Activated CD8-positive, alpha-beta memory T cell treated with anti-CD3 and anti-CD28 coated beads for 36 hours (primary cell): ENCODE measurements around the gene RPEL1. TPM values are rescaled to one million over a fixed set of nuclear protein-coding genes. Genes with fewer than 3 reads are reported as not detected.
"Not testable (repeated sequence)": the region's sequence is repeated elsewhere in the genome, so short reads cannot be mapped to it uniquely, and the experiment has no call there.

Experiments used
- CTCF ChIA-PET: fragments of 350-600 bp; sonication (Branson Sonifier 250); formaldehyde crosslinking; loops from one replicate; lab custom pipeline; 2021; ENCODE audit warnings: antibody characterized with exemption; lab: Charles Lee
- POLR2A ChIA-PET: fragments of 350-600 bp; sonication (Branson Sonifier 250); formaldehyde crosslinking; loops from one replicate; lab custom pipeline; 2021; ENCODE audit warnings: antibody characterized with exemption; lab: Charles Lee
- total RNA-seq, 2 experiments: library from RNA; stranded (reverse); gene quantifications; one replicate each; pipeline ENCODE4 v1.2.3, GENCODE V29; 2021

Gene RPEL1
- total RNA-seq, 2 experiments from 2014 or later, result 0.08 TPM; not detected in 1

DNA sequence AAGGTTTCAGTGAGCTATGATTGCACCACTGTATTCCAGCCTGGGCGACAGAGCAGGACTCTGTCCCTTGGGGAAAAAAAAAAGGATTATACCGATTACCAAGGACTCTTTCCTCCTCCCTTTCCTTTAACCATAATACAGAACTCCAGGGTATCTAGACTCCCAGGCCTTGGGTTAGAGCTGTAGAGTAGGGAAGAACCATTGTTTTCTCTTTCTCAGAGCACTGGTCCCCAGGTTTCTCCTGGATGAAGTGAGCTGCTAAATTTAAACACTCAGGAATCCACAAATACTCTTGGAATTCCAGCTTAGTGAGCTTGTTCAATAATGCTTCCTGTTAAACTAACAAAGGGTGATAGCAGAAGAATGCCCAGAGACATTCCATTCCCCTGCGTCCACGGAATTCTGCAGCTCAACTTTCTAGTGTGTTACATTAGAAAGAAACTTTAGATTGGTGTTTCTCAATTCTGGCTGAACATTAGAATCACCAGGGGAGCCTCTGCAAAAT is 14.6 kb upstream of the RPEL1 start:
- CTCF ChIA-PET, result interaction anchor here (0.7 to 1.7 kb wide), 3 partner anchors 330 to 493 kb away, joined by 3 read pairs; no protein-coding TSS in a partner anchor

DNA sequence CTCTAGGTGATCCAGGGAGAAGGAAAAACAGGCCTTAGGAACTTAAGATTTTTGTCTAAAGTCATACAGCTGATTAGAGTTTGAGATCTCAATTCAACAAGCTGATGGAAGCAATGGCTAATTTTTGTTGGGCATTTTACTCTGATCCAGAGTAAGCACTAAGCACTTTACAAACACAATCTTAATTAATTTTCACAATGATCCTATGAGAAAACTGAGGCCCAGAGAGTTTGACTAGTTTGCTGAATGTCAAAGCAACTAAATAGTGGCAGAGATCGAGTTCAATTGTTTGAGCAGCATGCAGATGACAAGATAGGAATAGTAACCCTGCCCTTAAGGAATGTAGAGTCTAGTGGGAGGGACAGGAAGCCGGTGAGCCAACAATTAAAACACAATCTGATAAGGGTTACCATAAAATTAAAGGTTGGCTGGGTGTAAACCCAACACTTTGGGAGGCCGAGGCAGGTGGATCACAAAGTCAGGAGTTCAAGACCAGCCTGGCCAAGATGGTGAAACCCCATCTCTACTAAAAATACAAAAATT is 13.5 kb upstream of the RPEL1 start:
- ChIA-PET POLR2A (no interaction called here), CTCF (interaction anchor here (0.7 kb wide), 2 partner anchors 370 to 494 kb away, joined by 3 read pairs; no protein-coding TSS in a partner anchor)

More for the DNA sequence above, 14.6 kb upstream of the RPEL1 start:
- POLR2A ChIA-PET, result no interaction called here

DNA sequence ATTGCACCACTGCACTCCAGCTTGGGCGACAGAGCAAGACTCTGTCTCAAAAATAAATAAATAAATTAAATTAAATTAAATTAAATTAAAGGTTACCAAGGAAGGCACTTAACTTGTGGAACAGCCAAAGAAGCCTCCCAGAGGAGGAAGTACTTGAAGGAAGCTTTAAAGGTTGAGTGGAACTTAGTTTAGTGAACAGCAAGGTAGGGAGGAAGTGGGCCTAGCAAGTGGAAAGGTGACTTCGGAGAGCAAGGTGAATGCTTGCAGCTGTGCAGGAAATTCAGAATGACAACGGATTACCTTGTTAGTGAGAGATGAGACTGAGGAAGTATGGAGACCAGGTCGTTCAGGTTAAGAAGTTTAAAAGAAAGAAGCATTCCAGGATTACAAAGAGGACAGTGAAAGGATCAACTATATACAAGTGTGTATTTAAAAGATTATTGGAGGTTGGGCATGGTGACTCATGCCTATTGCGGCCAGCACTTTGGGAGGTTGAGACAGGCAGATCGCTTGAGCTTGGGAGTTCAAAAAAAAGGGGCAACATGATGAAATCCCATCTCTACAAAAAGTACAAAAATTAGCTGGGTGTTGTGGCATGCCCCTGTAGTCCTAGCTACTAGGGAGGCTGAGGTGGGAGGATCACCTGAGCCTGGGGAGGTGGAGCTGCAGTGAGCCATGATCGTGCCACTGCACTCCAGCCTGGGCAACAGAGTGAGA is 12.8 kb upstream of the RPEL1 start:
- CTCF ChIA-PET, result no interaction called here
- POLR2A ChIA-PET, result no interaction called here

DNA sequence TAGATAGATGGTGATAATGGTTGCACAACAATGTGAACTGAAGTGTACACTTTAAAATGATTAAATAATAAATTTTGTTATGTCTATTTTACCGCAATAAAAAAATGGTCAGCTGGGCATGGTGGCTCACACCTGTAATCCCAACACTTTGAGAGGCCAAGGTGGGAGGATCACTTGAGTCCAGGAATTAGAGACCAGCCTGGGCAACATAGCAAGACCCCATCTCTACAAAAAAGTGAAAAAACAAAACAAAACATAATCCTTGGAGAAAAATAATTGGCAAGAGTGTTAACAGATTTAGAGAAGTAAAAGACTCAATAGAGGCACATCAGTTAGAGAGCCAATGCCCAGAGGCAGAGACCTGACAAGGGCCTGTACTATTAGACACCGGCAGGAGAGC is 9.9 kb upstream of the RPEL1 start:
- CTCF ChIA-PET, result interaction anchor here (0.7 to 1.1 kb wide), 2 partner anchors 43 to 134 kb away, joined by 3 to 4 read pairs; partner anchors contain the start of gene NT5C2
- POLR2A ChIA-PET, result no interaction called here

DNA sequence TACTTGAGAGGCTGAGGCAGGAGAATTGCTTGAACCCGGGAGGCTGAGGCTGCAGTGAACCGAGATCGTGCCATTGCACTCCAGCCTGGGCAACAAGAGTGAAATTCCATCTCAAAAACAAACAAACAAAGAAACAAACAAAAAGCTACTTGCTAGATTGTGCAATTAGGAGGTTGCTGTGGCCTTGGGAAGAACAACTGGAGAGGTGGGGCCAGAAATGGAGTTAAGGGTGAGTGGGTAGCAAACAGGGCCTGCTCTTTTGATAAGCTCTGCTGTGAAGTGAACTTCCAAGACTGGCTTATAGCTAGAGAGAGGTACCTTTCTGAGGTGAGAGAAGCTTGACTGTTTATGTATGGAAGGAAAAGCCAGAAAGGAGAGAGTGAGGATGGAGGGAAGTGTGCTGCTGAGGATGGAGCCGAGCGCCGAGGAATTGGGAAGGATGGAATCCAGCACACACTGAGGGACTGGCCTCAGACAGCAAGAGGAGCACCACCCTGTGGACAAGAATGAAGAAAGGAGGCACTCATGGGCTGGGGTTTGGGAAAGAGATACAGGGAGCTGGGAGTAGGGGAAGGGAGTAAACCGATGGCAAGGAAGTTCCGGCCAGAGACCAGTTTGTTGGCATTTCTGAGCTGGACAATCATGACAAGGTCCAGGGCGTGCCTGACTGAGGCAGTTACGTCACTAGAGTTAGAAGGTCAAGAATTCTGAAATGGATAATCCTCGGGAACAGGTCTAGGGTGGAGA is 7.0 kb upstream of the RPEL1 start:
- POLR2A ChIA-PET, result no interaction called here

DNA sequence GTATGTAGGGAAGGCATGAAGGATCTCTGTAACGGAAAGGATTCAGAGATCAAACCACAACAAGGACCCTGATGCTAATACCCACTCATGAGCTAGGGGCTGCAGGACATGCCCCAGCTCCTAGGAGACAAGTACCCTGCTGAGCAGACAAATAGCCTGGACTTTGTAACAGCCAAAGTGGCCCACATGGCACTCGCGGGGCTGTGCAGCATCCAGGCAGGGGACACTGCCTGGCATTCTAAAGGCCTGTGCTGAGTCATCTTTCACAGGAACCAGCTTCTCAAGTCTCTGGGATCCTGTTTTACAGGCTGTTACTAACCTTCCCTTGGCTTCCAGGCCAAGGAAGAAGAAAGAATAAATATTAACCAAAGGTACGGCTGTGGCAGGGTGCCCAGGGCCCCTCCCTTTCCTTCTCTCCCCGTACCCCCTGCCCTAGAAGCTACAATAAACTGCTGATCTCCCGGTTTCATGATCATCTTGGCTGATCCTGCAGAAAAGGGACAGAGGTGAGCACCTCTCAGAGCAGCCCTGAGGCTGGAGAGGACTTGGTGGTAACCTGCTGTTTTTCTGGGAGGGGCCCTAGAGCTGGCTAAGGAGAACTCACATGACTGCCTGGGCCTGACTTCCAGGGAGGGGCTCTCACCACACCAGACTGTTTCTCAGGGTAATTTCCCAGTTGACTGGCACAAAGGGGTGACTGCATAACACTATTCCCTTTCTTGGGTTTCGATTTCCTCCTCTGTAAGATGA is 4.2 kb upstream of the RPEL1 start:
- ChIA-PET POLR2A (no interaction called here), CTCF (interaction anchor here (1.7 kb wide), 1 partner anchor 44 kb away, joined by 3 read pairs; no protein-coding TSS in a partner anchor)

More for the DNA sequence above, 7.0 kb upstream of the RPEL1 start:
- CTCF ChIA-PET, result interaction anchor here (0.5 to 1.6 kb wide), 2 partner anchors 11 to 478 kb away, joined by 4 read pairs; no protein-coding TSS in a partner anchor

DNA sequence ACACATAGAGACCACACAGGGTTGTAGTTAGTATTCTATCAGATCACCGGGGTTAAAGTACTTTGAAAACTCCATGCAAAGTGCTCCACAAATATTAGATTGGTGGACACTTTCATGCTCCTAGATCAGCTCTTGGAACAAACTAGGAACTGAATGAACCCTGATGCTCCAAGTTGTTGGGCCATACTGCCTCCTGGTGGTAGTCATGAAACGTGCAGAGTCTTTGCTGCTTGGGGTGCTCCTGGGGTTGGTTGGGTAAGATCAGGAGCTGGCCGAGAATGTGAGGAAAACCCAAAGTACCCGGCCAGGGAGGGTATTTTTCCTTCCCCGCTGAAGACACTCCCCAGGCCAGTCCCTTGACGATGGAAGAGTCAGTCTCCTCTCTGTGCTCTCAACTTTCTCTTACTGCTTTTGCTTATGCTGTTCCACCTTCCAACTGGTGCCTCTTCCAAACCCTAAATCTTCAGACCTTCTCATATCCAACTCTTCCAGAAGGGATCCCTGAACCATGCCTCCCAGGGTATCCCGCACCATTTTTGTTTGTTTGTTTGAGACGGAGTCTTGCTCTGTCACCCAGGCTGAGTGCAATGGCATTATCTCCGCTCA is 918 bp upstream of the RPEL1 start:
- ChIA-PET CTCF (interaction anchor here (0.5 to 2.2 kb wide), 12 partner anchors 17 to 409 kb away, joined by 3 to 11 read pairs (median 4); partner anchors contain the start of gene CNNM2), POLR2A (no interaction called here)

DNA sequence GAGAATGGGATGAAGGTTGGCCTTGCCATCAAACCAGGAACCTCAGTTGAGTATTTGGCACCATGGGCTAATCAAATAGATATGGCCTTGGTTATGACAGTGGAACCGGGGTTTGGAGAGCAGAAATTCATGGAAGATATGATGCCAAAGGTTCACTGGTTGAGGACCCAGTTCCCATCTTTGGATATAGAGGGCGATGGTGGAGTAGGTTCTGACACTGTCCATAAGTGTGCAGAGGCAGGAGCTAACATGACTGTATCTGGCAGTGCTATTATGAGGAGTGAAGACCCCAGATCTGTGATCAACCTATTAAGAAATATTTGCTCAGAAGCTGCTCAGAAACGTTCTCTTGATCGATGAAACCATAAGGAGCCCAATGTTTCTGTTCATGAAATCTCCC is 637 bp downstream of the RPEL1 start:
- ChIA-PET POLR2A (interaction anchor here (0.7 kb wide), 1 partner anchor 140 kb away, joined by 3 read pairs; no protein-coding TSS in a partner anchor), CTCF (no interaction called here)

DNA sequence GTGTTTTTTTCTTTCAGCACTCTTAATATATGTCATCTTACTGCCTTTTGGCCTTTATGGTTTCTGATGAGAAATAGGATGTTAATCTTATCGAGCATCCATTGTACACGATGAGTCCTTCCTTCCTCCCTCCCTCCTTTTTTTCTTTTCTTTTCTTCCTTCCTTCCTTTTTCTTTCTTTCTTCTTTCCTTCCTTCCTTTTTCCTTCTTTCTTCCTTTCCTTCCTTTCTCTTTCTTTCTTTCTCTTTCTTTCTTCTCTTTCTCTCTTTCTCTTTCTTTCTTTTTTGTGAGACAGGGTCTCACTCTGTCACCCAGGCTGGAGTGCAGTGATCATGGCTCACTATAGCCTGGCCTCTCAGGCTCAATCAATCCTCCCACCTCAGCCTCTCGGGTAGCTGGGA is 8.4 kb downstream of the RPEL1 start:
- CTCF ChIA-PET, result no interaction called here

DNA sequence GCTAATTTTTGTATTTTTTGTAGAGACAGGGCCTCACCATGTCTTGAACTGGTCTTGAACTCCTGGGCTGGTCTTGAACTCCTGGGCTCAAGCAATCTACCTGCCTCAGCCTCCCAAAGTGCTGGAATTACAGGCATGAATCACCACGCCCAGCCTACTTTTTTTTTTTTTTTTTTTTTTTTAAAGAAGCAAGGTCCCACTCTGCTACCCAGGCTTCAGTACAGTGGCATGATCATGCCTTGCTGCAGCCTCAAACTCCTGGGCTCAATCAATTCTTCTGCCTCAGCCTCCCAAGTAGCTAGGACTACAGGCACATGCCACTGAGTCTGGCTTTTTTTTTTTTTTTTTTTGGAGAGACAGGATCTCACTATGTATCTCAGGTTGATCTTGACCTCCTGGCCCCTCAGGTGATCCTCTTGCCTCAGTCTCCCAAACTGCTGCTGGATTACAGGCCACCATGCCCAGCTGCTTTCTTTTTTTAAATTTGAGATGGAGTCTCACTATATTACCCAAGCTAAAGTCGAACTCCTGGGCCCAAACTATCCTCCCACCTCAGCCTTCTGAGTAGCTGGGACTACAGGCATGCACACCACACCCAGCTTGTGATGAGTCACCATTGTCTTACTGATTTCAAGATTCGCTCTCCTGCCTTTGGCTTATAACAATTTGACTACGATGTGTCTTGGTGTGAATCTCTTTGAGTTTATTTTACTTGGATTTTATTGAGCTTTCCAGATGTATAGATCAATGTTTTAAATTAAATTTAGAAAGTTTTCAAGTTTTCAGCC is 9.0 kb downstream of the RPEL1 start:
- POLR2A ChIA-PET, result interaction anchor here (0.6 to 0.7 kb wide), 3 partner anchors 159 to 709 kb away, joined by 3 to 9 read pairs (median 3); no protein-coding TSS in a partner anchor

More for the DNA sequence above, 8.4 kb downstream of the RPEL1 start:
- POLR2A ChIA-PET, result interaction anchor here (0.6 to 0.7 kb wide), 2 partner anchors 308 to 710 kb away, joined by 3 read pairs; no protein-coding TSS in a partner anchor

DNA sequence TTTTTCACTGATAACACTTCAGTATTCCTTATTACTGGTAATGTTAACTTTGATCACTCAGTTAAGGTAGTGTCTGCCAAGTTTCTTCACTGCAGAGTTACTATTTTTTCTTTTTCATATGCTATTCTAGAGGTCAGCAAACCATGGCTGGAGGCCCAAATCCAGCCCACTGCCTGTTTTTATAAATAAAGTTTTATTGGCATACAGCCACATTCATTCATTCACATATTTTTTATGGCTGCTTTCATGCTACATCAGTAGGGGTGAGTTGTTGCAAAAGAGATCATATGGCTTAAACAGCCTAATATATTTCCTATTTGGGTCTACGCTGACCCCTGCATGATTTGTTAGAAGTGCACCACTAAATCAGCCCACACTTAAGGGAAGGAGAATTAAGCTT is 10.9 kb downstream of the RPEL1 start:
- ChIA-PET POLR2A (no interaction called here), CTCF (interaction anchor here (0.6 to 0.7 kb wide), 2 partner anchors 13 to 419 kb away, joined by 3 to 4 read pairs; no protein-coding TSS in a partner anchor)

More for the DNA sequence above, 9.0 kb downstream of the RPEL1 start:
- CTCF ChIA-PET, result no interaction called here

DNA sequence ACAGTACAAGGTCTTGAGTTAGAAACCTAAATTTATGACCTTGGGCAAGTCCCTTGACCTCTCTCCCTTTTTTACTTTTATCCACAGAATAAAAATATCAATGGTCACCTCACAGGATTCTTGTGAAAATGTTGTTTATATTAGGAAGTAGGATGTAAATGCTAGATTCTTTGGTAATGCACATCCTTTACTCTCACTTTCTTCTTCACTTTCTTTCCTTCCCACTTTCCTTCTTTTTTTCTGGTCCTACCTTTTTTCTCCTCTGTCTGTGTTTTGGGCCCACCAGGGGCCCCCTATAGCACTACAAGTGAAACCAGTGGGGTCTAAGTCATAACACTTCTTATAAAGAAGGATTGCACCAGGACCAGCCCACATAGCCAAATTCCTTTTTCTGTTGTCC is 12.1 kb downstream of the RPEL1 start:
- CTCF ChIA-PET, result no interaction called here
- POLR2A ChIA-PET, result no interaction called here

DNA sequence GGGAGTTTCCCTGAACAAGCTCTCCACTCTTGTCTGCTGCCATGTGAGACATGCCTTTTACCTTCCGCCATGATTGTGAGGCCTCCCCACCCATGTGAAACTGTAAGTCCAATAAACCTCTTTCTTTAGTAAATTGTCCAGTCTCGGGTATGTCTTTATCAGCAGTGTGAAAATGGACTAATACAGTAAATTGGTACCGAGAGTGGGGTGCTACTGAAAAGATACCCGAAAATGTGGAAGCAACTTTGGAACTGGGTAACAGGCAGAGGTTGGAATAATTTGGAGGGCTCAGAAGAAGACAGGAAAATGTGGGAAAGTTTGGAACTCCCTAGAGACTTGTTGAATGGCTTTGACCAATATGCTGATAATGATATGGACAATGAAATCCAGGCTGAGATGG is 13.2 kb downstream of the RPEL1 start:
- CTCF ChIA-PET, POLR2A ChIA-PET: not testable (repeated sequence)

DNA sequence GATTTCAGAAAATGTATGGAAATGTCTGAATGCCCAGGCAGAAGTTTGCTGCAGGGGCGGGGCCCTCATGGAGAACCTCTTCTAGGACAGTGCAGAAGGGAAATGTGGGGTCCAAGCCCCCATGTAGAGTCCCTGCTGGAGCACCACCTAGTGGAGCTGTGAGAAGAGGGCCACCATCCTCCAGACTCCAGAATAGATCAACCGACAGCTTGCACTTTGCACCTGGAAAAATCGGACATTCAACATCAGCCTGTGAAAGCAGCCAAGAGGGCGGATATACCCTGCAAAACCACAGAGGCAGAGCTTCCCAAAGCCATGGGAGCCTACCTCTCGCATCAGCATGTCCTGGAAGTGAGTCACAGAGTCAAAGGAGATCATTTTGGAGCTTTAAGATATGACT is 14.3 kb downstream of the RPEL1 start:
- CTCF ChIA-PET, result interaction anchor here (0.5 kb wide), 1 partner anchor 55 kb away, joined by 3 read pairs; no protein-coding TSS in a partner anchor
- POLR2A ChIA-PET, result no interaction called here

DNA sequence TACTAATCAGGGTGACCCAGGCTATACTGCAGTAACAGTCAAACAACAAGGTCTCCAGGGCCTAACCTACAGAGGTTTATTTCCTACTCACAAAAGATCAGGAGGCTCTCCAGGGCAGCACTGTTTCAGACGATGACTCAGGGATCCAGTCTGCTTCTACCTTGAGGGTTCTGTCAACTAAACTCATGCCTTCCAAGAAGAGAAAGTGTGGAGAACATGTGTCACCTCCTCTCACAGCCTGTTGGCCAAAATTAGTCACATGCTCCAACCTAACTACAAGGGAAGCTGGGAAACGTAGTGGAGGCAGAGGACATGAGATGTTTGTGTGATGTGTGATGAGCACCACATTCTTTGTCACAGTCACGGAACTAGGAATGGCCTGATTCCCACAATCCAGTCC is 16.5 kb downstream of the RPEL1 start:
- POLR2A ChIA-PET, result no interaction called here

DNA sequence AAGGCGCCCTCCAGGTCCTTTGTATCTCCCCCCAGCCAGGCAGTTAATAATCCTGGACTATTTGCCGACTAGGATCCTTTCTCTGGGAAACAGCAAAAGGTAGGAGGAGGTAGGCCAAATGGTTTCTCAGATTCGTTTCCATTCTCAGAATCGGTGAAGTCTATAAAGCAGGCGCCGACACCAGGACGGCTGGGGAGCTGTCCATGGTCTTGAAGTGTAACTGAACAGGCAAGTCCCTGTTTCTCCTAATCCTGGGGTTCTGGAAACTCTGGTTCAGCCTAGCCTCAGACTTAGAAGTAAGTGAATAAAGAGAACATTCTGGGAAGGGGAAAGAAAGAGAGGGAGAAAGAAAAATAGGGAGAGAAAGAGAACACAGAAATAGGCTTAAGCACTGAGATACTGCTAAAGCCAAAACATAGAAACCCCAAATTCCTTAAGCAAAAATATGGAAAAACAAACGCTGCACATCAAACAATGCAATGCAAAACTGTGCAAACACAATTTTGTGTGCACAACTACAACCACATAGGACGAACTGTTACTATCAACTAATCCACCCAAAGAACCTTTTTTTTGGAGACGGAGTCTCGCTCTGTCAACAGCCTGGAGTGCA is 20.1 kb downstream of the RPEL1 start:
- ChIA-PET CTCF (no interaction called here), POLR2A (no interaction called here)

More for the DNA sequence above, 16.5 kb downstream of the RPEL1 start:
- CTCF ChIA-PET, result interaction anchor here (0.7 kb wide), 1 partner anchor 268 kb away, joined by 3 read pairs; no protein-coding TSS in a partner anchor

DNA sequence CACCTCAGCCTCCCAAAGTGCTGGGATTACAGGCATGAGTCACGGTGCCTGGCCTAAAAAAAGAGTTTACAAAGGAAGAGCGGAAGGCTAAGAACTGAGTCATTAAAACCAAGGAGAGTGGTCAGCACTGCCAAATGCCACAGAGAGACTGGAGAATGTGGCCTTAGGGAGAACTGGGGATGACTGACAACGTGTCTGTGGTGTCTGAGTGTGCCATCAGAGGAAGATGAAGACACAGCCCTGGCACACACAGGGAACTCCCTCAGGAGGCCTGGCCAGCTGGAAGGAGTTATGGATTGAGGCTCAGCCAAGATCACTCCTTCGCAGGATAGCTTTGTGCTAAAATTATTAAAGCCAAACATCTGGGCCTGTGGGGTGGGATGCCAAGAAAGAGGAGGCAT is 27.4 kb downstream of the RPEL1 start:
- POLR2A ChIA-PET, result no interaction called here
- CTCF ChIA-PET, result no interaction called here
